K562 (cell line): ENCODE measurements around the gene ZBED4.

Source experiments
- CHD2 ChIP-seq: IDR thresholded peaks from 2 replicates; pipeline ENCODE4 v1.6.1; 2011; ENCODE audit warnings: low read depth, low read length
- POLR2A ChIP-seq: fragments of 450-650 bp; conservative IDR thresholded peaks from 2 replicates; pipeline ENCODE4 v1.6.1; 2016
- TSHZ1 ChIP-seq: fragments of 250-450 bp; sonication (Bioruptor Pico); IDR thresholded peaks from 2 replicates; pipeline ENCODE4 v1.4.0; 2020; ENCODE audit warnings: mild to moderate bottlenecking, moderate library complexity

GRCh38 chr22:49924113-49924833 is 70.6 kb downstream of the ZBED4 start:
- TF ChIP-seq CHD2: no peak
- no peak for TF ChIP-seq POLR2A
- no peak for TF ChIP-seq TSHZ1
